Activated T-cell treated with anti-CD3 and anti-CD28 coated beads, Interleukin-2, amount 50 U/mL, for 72 hours (primary cell): ENCODE results near the gene RGMB. TPM values are rescaled to one million over a fixed set of nuclear protein-coding genes. Genes with fewer than 3 reads are reported as not detected.
"Not testable (repeated sequence)": the region's sequence is repeated elsewhere in the genome, so short reads cannot be mapped to it uniquely, and the experiment has no call there.

ENCODE experiments used
- ATAC-seq, 2 donors: fragments of 150-1000 bp; cut with Tn5 transposase; replicated peaks in 1 of 2; 2 replicates each; pipeline ENCODE4 v1.10.0; 2021; ENCODE audit warnings: moderate library complexity in 2 of 2, mild to moderate bottlenecking in 1 of 2
- DNase-seq, 2 donors: peaks; one replicate each; pipeline ENCODE4 v3.0.0; 2021 to 2022; ENCODE audit warnings: mixed read lengths in 1 of 2
- H3K27ac Mint-ChIP-seq: one replicate; pipeline ENCODE4 v1.8.0; 2022; ENCODE audit warnings: mild to moderate bottlenecking, moderate library complexity, mixed read lengths
- H3K27me3 Mint-ChIP-seq: one replicate; pipeline ENCODE4 v1.8.0; 2022; ENCODE audit warnings: low read depth, mixed read lengths
- H3K36me3 Mint-ChIP-seq, 2 donors: one replicate each; pipeline ENCODE4 v1.8.0; 2022; ENCODE audit warnings: mixed read lengths in 2 of 2, mild to moderate bottlenecking in 1 of 2; ENCODE audit not compliant: insufficient read depth in 2 of 2
- H3K4me1 Mint-ChIP-seq: one replicate; pipeline ENCODE4 v1.8.0; 2022; ENCODE audit warnings: low read depth, mixed read lengths
- H3K4me3 Mint-ChIP-seq, 2 donors: one replicate each; pipeline ENCODE4 v1.8.0; 2022; ENCODE audit warnings: mild to moderate bottlenecking in 2 of 2, mixed read lengths in 2 of 2, moderate library complexity in 2 of 2
- H3K9me3 Mint-ChIP-seq, 2 donors: one replicate each; pipeline ENCODE4 v1.8.0; 2022; ENCODE audit warnings: mixed read lengths in 2 of 2
- total RNA-seq, 2 donors: library from RNA; stranded (reverse); gene quantifications; one replicate each; pipeline ENCODE4 v1.2.3, GENCODE V29; 2022

RGMB gene
- total RNA-seq, 2 donors from 2014 or later: 2.2 to 3.9 TPM

GRCh38 chr5:98752331-98752730 is 21.1 kb upstream of the RGMB start:
- not testable (repeated sequence) for H3K27me3 Mint-ChIP-seq, DNase-seq, H3K36me3 Mint-ChIP-seq, ATAC-seq, H3K9me3 Mint-ChIP-seq, H3K27ac Mint-ChIP-seq, H3K4me3 Mint-ChIP-seq, H3K4me1 Mint-ChIP-seq

- not testable (repeated sequence) for H3K27ac Mint-ChIP-seq, H3K4me3 Mint-ChIP-seq, H3K9me3 Mint-ChIP-seq, H3K36me3 Mint-ChIP-seq, DNase-seq, H3K27me3 Mint-ChIP-seq, ATAC-seq, H3K4me1 Mint-ChIP-seq
These were observed 20.7 kb upstream of the RGMB start for GRCh38 chr5:98752801-98753200.

- peaks cover 10% of the 10 kb centered on the region for H3K27me3 Mint-ChIP-seq
- H3K4me1 Mint-ChIP-seq: no peaks in the 10 kb centered on the region
- DNase-seq: no peak
- H3K4me3 Mint-ChIP-seq: no peak overlapping the region
- ATAC-seq: no peak
- peaks cover 0 to 2% of the 10 kb centered on the region in 2 donors for H3K36me3 Mint-ChIP-seq
- peaks cover 2 to 4% of the 10 kb centered on the region in 2 donors for H3K9me3 Mint-ChIP-seq
- H3K27ac Mint-ChIP-seq: no peak overlapping the region
These were observed 20.0 kb upstream of the RGMB start for GRCh38 chr5:98753507-98753906.

- peaks cover 10% of the 10 kb centered on the region for H3K27me3 Mint-ChIP-seq
- DNase-seq: no peak
- H3K27ac Mint-ChIP-seq: no peak overlapping the region
- H3K36me3 Mint-ChIP-seq: peaks cover 0 to 2% of the 10 kb centered on the region in 2 donors
- ATAC-seq: no peak
- H3K4me3 Mint-ChIP-seq: no peak overlapping the region
- no peaks in the 10 kb centered on the region for H3K4me1 Mint-ChIP-seq
- H3K9me3 Mint-ChIP-seq: peaks cover 2 to 4% of the 10 kb centered on the region in 2 donors
These were observed 18.1 kb upstream of the RGMB start for GRCh38 chr5:98755406-98755805.

GRCh38 chr5:98757978-98758377 is 15.5 kb upstream of the RGMB start:
- H3K4me1 Mint-ChIP-seq: no peaks in the 10 kb centered on the region
- DNase-seq: no peak
- peaks cover 0 to 2% of the 10 kb centered on the region in 2 donors for H3K36me3 Mint-ChIP-seq
- no peak overlapping the region for H3K27ac Mint-ChIP-seq
- no peak overlapping the region for H3K4me3 Mint-ChIP-seq
- H3K9me3 Mint-ChIP-seq: peaks cover 2 to 5% of the 10 kb centered on the region in 2 donors
- peaks cover 19% of the 10 kb centered on the region for H3K27me3 Mint-ChIP-seq
- no peak for ATAC-seq

- Mint-ChIP-seq H3K36me3 (no peaks in the 10 kb centered on the region), H3K9me3 (peaks cover 0 to 2% of the 10 kb centered on the region in 2 donors), H3K27ac (no peak overlapping the region), H3K4me1 (peaks cover 4% of the 10 kb centered on the region), H3K4me3 (no peak overlapping the region), H3K27me3 (peaks cover 48% of the 10 kb centered on the region)
- DNase-seq: no peak
- no peak for ATAC-seq
These were observed 10.3 kb upstream of the RGMB start for GRCh38 chr5:98763001-98763630.

GRCh38 chr5:98765815-98766214 is 7.6 kb upstream of the RGMB start:
- DNase-seq (no peak), ATAC-seq (no peak)
- Mint-ChIP-seq H3K9me3 (peaks cover 0 to 2% of the 10 kb centered on the region in 2 donors), H3K36me3 (no peaks in the 10 kb centered on the region), H3K27ac (no peak overlapping the region), H3K4me1 (peaks cover 10% of the 10 kb centered on the region), H3K4me3 (no peak overlapping the region), H3K27me3 (peaks cover 52% of the 10 kb centered on the region)

- Mint-ChIP-seq H3K4me1 (peaks cover 24% of the 10 kb centered on the region), H3K27me3 (peaks cover 53% of the 10 kb centered on the region), H3K36me3 (no peaks in the 10 kb centered on the region), H3K9me3 (peaks cover 0 to under 1% of the 10 kb centered on the region in 2 donors), H3K27ac (no peak overlapping the region), H3K4me3 (peak overlapping the region in 1 of 2 donors; percentile 99)
- ATAC-seq: no peak
- DNase-seq: no peak
These were observed 5.9 kb upstream of the RGMB start for GRCh38 chr5:98767581-98767980.

GRCh38 chr5:98768160-98768959 is 5.1 kb upstream of the RGMB start:
- no peak overlapping the region for H3K27ac Mint-ChIP-seq
- no peaks in the 10 kb centered on the region for H3K36me3 Mint-ChIP-seq
- peak overlapping the region; percentile 81 to 99 for H3K4me3 Mint-ChIP-seq
- DNase-seq (peak; percentile 46 to 57), ATAC-seq (peak; percentile 29 to 40)
- H3K4me1 Mint-ChIP-seq: peaks cover 32% of the 10 kb centered on the region
- H3K9me3 Mint-ChIP-seq: no peaks in the 10 kb centered on the region
- peaks cover 55% of the 10 kb centered on the region for H3K27me3 Mint-ChIP-seq

- no peaks in the 10 kb centered on the region for H3K36me3 Mint-ChIP-seq
- H3K27ac Mint-ChIP-seq: no peak overlapping the region
- no peaks in the 10 kb centered on the region for H3K9me3 Mint-ChIP-seq
- DNase-seq (no peak), ATAC-seq (no peak)
- peaks cover 32% of the 10 kb centered on the region for H3K4me1 Mint-ChIP-seq
- H3K4me3 Mint-ChIP-seq: peak overlapping the region; percentile 81 to 99
- peaks cover 51% of the 10 kb centered on the region for H3K27me3 Mint-ChIP-seq
These were observed 4.6 kb upstream of the RGMB start for GRCh38 chr5:98768960-98769209.

GRCh38 chr5:98769210-98769958 is 4.1 kb upstream of the RGMB start:
- ATAC-seq (peak in 1 of 2 donors; percentile 3), DNase-seq (peak; percentile 60 to 64)
- peak overlapping the region; percentile 81 to 99 for H3K4me3 Mint-ChIP-seq
- H3K27ac Mint-ChIP-seq: no peak overlapping the region
- H3K4me1 Mint-ChIP-seq: peaks cover 34% of the 10 kb centered on the region
- no peaks in the 10 kb centered on the region for H3K9me3 Mint-ChIP-seq
- peaks cover 47% of the 10 kb centered on the region for H3K27me3 Mint-ChIP-seq
- no peaks in the 10 kb centered on the region for H3K36me3 Mint-ChIP-seq

- Mint-ChIP-seq H3K36me3 (no peaks in the 10 kb centered on the region), H3K9me3 (no peaks in the 10 kb centered on the region), H3K27me3 (peaks cover 46% of the 10 kb centered on the region), H3K4me1 (peaks cover 39% of the 10 kb centered on the region), H3K27ac (no peak overlapping the region), H3K4me3 (peak overlapping the region; percentile 81 to 99)
- no peak for ATAC-seq
- peak in 1 of 2 donors; percentile 21 for DNase-seq
These were observed 3.6 kb upstream of the RGMB start for GRCh38 chr5:98769959-98770208.

GRCh38 chr5:98770209-98770910 is 3.1 kb upstream of the RGMB start:
- DNase-seq (peak; percentile 22 to 26), ATAC-seq (no peak)
- peak overlapping the region; percentile 77 for H3K27ac Mint-ChIP-seq
- peaks cover 48% of the 10 kb centered on the region for H3K27me3 Mint-ChIP-seq
- no peaks in the 10 kb centered on the region for H3K9me3 Mint-ChIP-seq
- peak overlapping the region; percentile 81 to 99 for H3K4me3 Mint-ChIP-seq
- peaks cover 43% of the 10 kb centered on the region for H3K4me1 Mint-ChIP-seq
- no peaks in the 10 kb centered on the region for H3K36me3 Mint-ChIP-seq
